RCC 7860 (cell line): ENCODE results near the gene NNAT.
A peak's percentile ranks its signal among the peaks of the same experiment; 100 is the strongest.

Experiments used
- DNase-seq: peaks from one replicate; pipeline ENCODE4 v3.0.0-alpha.2; 2015; ENCODE audit warnings: low spot score
- FAIRE-seq: peaks from 2 replicates; lab custom pipeline; 2012; peaks lifted over from hg19 to GRCh38; lab: Jason Lieb, UNC

NNAT gene

GRCh38 chr20:37564388-37565133, 43.5 kb downstream of the NNAT start:
- no peak for DNase-seq
- no peak for FAIRE-seq

GRCh38 chr20:37565134-37565811, 44.2 kb downstream of the NNAT start:
- FAIRE-seq (no peak), DNase-seq (peak; percentile 29)

DNA sequence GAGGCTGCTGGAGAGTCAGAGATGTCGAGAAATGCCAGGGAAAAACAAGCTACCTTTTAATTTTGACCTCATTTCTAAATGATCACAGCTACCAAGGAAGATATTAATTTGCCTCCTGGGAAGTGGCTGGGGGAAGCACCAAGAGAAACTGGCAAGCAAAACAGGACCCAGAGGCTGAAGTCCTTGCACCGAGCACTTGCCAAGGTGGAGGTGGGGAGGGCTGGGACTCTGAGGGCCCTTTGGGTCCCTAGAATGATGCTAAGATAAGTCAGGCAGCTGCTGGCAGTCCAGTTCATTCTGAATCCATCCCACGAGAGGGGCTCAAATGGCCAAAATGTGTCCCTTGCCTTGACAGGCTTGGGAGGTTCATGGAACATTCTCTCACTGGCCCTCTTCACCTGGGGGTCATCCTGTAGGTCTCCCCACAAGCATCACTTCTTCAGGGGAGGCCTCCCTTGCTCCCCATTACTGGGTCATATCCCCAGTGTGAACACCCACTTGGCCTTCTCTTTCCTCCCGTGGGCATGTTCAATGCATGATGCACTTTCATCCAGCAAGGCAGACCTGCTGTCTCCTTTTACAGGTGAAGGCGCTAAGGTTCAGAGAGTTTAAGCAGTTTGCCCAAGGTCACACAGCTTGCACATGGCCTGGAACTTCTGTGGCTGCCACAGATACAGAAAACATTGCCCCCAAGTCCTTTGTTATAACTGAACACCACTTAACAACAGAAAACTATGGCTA, 45.7 kb downstream of the NNAT start:
- no peak for FAIRE-seq
- DNase-seq: no peak

- DNase-seq (no peak), FAIRE-seq (no peak)
These were observed 46.2 kb downstream of the NNAT start for GRCh38 chr20:37567331-37567665.

GRCh38 chr20:37567671-37568588, 46.9 kb downstream of the NNAT start:
- no peak for DNase-seq
- no peak for FAIRE-seq

DNA sequence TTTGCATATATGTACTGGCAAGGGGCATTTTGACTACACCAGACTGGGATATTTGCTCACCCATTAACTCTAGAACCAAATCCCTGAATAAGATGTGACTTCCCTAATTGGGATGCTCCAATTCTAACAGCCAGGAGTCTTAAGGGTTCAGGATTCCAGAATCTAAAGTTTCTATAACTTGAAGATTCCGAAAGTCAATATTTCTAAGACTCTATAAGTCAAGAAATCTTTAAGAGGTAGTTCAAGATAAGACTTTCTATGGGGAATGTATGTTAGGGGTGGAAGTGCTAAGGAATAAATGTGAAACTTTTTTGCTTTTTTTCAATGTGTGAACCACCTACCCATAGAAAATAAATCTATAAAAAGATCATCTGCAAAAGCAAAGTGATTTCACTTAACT, 49.4 kb downstream of the NNAT start:
- FAIRE-seq (no peak), DNase-seq (no peak)

DNA sequence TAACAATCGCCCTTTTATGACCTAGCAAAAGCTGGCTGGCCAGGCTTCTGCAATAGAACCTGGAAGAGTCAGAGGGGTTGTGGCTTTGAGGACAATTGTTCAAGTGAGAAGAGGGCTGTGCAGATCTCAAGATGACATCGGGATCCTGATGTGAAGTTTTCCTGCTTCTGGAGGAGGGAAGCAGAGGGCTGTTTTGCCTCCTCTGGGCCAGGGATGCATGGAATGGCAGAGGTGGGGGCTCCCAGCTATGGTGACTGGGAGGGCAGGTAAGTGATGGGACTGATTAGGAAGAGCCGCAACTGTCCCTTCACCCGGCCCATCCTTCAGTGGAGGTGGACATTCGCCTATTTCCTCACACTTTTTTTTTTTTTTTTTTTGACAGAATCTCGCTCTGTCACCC, 50.0 kb downstream of the NNAT start:
- FAIRE-seq (no peak), DNase-seq (no peak)
